ENCODE data around the gene RGS17. TPM values are rescaled to one million over a fixed set of nuclear protein-coding genes. Genes with fewer than 3 reads are reported as not detected.

Gene RGS17
- total and polyA plus RNA-seq, 2 of the 13 experiments (the other 11 are each of a cell fraction or from before 2014, with no cell fraction given) = 0.04 TPM; not detected in 1

DNA sequence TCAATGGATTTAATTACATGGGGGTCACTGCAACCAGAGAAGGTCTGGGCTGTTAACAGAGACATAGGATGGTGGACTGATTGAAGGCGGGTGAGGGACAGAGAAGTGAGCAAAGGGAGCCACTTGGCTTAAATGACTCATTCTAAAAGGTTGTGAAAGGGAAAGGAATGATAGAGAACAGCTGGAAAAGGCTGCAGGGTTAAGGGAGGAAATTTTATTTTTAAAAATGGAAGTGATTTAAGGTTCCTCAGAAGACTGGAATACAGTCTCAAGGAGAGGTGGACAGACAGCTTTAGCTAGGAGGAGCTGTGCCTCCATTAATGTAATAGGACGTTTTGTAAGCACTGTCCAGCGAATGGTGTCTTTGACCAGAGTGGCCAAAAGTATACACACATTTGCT is 46.7 kb downstream of the RGS17 start:
- in situ Hi-C loops (cut with HindIII; ENCODE audit: extremely low pct_ligation_motif_present, low pct_unique_long_range_greater_than_20kb) = no loop called here
- ATAC-seq = no peak
- BruUV-seq (replicated peaks) = no TSS peak

DNA sequence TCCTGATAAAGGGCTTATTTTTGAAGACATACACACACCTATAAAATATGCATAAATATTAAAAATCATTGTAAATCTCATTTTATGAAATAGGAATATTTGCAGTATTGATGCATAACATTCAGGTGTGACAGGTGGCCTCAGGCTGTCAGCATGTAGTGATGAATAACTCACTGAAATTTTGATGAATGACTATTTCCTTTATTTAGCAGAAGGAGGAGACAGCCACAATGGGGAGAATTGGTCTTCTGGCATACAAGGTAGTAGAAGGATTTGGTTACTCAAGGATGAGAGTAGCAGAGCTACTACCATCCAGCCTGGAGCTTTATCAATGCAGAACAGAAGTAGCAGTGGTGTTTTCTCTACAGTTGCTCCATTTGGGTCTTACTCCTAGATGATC is 47.2 kb downstream of the RGS17 start:
- intact Hi-C loops (cut with micrococcal nuclease; ENCODE audit: unreplicated experiment) = no loop called here
- Histone ChIP-seq H3K4me1 (ENCODE audit: insufficient read depth, low read length) (no peaks in the 10 kb centered on the region), H3K27me3 (ENCODE audit: control insufficient read depth in 1 of 2, insufficient read depth in 2 of 2, low read length in 2 of 2) (no peaks in the 10 kb centered on the region), H3K4me2 (ENCODE audit: low read depth, low read length) (no peak overlapping the region), H3K9ac (ENCODE audit: insufficient read depth, low read depth, low read length) (no peak overlapping the region), H4K20me1 (ENCODE audit: insufficient read depth, low read length) (no peaks in the 10 kb centered on the region), H3K9me3 (ENCODE audit: low read length) (no peaks in the 10 kb centered on the region), H3K4me3 (replicated peaks in 1 of 3; ENCODE audit: insufficient read depth in 1 of 3, low read depth in 2 of 3, low read length in 3 of 3) (no peak overlapping the region), H3K79me2 (ENCODE audit: insufficient read depth, low read length) (no peaks in the 10 kb centered on the region), H3K27ac (ENCODE audit: extremely low read length, insufficient read depth, low read length) (no peak overlapping the region), H3K36me3 (replicated peaks in 1 of 2; ENCODE audit: control insufficient read depth in 1 of 2, insufficient read depth in 2 of 2, low read length in 2 of 2) (no peaks in the 10 kb centered on the region), H2AFZ (ENCODE audit: low read length) (no peak overlapping the region)
- ATAC-seq = no peak
- ChIA-PET POLR2A (no interaction called here), CTCF (ENCODE audit: low intra/inter-chr PET ratio, low total read pairs) (no interaction called here)
- in situ Hi-C loops (cut with HindIII; ENCODE audit: extremely low pct_ligation_motif_present, low pct_unique_long_range_greater_than_20kb) = no loop called here
- no TSS peak for BruUV-seq (replicated peaks)
- FAIRE-seq = no peak
- no peak for TF ChIP-seq ZNF777 (CRISPR knock-in tag; IDR thresholded peaks at IDR 0.05)
- TF ChIP-seq, protein P1, sequence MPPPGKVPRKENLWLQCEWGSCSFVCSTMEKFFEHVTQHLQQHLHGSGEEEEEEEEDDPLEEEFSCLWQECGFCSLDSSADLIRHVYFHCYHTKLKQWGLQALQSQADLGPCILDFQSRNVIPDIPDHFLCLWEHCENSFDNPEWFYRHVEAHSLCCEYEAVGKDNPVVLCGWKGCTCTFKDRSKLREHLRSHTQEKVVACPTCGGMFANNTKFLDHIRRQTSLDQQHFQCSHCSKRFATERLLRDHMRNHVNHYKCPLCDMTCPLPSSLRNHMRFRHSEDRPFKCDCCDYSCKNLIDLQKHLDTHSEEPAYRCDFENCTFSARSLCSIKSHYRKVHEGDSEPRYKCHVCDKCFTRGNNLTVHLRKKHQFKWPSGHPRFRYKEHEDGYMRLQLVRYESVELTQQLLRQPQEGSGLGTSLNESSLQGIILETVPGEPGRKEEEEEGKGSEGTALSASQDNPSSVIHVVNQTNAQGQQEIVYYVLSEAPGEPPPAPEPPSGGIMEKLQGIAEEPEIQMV (CRISPR knock-in tag; IDR thresholded peaks at IDR 0.05; ENCODE audit: low read depth) = no peak
- no peak for TF ChIP-seq ZNF274 (CRISPR knock-in tag; IDR thresholded peaks at IDR 0.05)
- no peak for TF ChIP-seq ZNF839 (CRISPR knock-in tag; IDR thresholded peaks at IDR 0.05; ENCODE audit: borderline replicate concordance)
- TF ChIP-seq KLF15 (CRISPR knock-in tag; IDR thresholded peaks at IDR 0.05; ENCODE audit: borderline replicate concordance) = no peak
- no peak for TF ChIP-seq ZNF292 (CRISPR knock-in tag; IDR thresholded peaks at IDR 0.05; ENCODE audit: borderline replicate concordance, low read depth)
- TF ChIP-seq SMARCC2 (IDR thresholded peaks at IDR 0.05) = no peak
- no peak for TF ChIP-seq SMAD1 (CRISPR knock-in tag; IDR thresholded peaks at IDR 0.05; ENCODE audit: borderline replicate concordance, low read depth)
- no peak for TF ChIP-seq ZNF510 (CRISPR knock-in tag; IDR thresholded peaks at IDR 0.05; ENCODE audit: low read depth)
- no peak for TF ChIP-seq ZMYM4 (CRISPR knock-in tag; IDR thresholded peaks at IDR 0.05)
- TF ChIP-seq NR2F1 (CRISPR knock-in tag; IDR thresholded peaks at IDR 0.05) = no peak
- no peak for TF ChIP-seq ZNF749 (CRISPR knock-in tag; IDR thresholded peaks at IDR 0.05; ENCODE audit: borderline replicate concordance)
- no peak for DNase-seq (ENCODE audit: low spot score)

More for the DNA sequence above, 46.7 kb downstream of the RGS17 start:
- Histone ChIP-seq H4K20me1 (ENCODE audit: insufficient read depth, low read length) (no peaks in the 10 kb centered on the region), H3K79me2 (ENCODE audit: insufficient read depth, low read length) (no peaks in the 10 kb centered on the region), H3K4me3 (replicated peaks in 1 of 3; ENCODE audit: insufficient read depth in 1 of 3, low read depth in 2 of 3, low read length in 3 of 3) (no peak overlapping the region), H2AFZ (ENCODE audit: low read length) (no peak overlapping the region), H3K4me1 (ENCODE audit: insufficient read depth, low read length) (no peaks in the 10 kb centered on the region), H3K4me2 (ENCODE audit: low read depth, low read length) (no peak overlapping the region), H3K27ac (ENCODE audit: extremely low read length, insufficient read depth, low read length) (no peak overlapping the region), H3K9me3 (ENCODE audit: low read length) (no peaks in the 10 kb centered on the region), H3K27me3 (ENCODE audit: control insufficient read depth in 1 of 2, insufficient read depth in 2 of 2, low read length in 2 of 2) (no peaks in the 10 kb centered on the region), H3K36me3 (replicated peaks in 1 of 2; ENCODE audit: control insufficient read depth in 1 of 2, insufficient read depth in 2 of 2, low read length in 2 of 2) (no peaks in the 10 kb centered on the region), H3K9ac (ENCODE audit: insufficient read depth, low read depth, low read length) (no peak overlapping the region)
- 3% methylated on average over 3 of the region's 3 CpGs for WGBS (ENCODE audit: low lambda C conversion rate)
- TF ChIP-seq TAF1 (CRISPR knock-in tag; IDR thresholded peaks at IDR 0.05) (no peak), ZNF343 (CRISPR knock-in tag; IDR thresholded peaks at IDR 0.05) (no peak), TP53 (CRISPR knock-in tag; conservative IDR thresholded peaks at IDR 0.05) (no peak)
- ChIA-PET POLR2A (no interaction called here), CTCF (ENCODE audit: low intra/inter-chr PET ratio, low total read pairs) (no interaction called here)
- no peak for FAIRE-seq
- DNase-seq (ENCODE audit: low spot score) = no peak
- intact Hi-C loops (cut with micrococcal nuclease; ENCODE audit: unreplicated experiment) = no loop called here
